ENCODE data around the gene TTC33.

- TF ChIP-seq NPAS2 (CRISPR knock-in tag; IDR thresholded peaks at IDR 0.05; ENCODE audit: borderline replicate concordance), result no peak
- no peak for TF ChIP-seq RELA (CRISPR knock-in tag; IDR thresholded peaks at IDR 0.05)
- TF ChIP-seq ZNF639 (CRISPR knock-in tag; conservative IDR thresholded peaks at IDR 0.05), result no peak
- TF ChIP-seq ZBTB7A (CRISPR knock-in tag; IDR thresholded peaks at IDR 0.05), result no peak
- TF ChIP-seq ZNF678 (CRISPR knock-in tag; IDR thresholded peaks at IDR 0.05), result no peak
- TF ChIP-seq JUND (CRISPR knock-in tag; IDR thresholded peaks at IDR 0.05), result no peak
- TF ChIP-seq RAD21 (CRISPR knock-in tag; IDR thresholded peaks at IDR 0.05), result no peak
- no peak for TF ChIP-seq MXI1 (IDR thresholded peaks at IDR 0.05; ENCODE audit: borderline replicate concordance, low read depth, low read length)
- TF ChIP-seq DNMT3B (CRISPR knock-in tag; conservative IDR thresholded peaks at IDR 0.05), result no peak
- TF ChIP-seq ELF4 (CRISPR knock-in tag; IDR thresholded peaks at IDR 0.05; ENCODE audit: borderline replicate concordance), result no peak
These were observed 260.5 kb downstream of the TTC33 start for GRCh38 chr5:40495237-40495635.
